Measurements from ENCODE around the gene CCDC134.

DNA sequence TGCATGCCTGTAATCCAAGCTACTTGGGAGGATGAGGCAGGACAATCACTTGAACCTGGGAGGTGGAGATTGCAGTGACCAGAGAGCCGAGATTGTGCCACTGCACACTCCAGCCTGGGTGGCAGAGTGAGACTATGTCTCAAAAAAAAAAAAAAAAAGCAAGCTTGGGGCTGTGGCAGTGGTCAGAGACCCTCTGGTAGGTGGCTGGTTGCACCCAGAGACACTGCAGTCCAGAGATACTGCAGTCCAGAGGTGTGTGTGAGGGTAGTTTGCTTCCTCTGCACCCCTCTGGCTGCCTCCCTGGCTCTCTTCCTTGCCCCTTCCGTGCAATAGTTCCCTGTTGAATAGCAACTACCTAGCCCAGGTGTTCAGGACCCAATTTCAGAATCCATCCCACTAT, 1.7 kb upstream of the CCDC134 start:
- TF ChIP-seq, protein P1, sequence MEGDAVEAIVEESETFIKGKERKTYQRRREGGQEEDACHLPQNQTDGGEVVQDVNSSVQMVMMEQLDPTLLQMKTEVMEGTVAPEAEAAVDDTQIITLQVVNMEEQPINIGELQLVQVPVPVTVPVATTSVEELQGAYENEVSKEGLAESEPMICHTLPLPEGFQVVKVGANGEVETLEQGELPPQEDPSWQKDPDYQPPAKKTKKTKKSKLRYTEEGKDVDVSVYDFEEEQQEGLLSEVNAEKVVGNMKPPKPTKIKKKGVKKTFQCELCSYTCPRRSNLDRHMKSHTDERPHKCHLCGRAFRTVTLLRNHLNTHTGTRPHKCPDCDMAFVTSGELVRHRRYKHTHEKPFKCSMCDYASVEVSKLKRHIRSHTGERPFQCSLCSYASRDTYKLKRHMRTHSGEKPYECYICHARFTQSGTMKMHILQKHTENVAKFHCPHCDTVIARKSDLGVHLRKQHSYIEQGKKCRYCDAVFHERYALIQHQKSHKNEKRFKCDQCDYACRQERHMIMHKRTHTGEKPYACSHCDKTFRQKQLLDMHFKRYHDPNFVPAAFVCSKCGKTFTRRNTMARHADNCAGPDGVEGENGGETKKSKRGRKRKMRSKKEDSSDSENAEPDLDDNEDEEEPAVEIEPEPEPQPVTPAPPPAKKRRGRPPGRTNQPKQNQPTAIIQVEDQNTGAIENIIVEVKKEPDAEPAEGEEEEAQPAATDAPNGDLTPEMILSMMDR (optimal IDR thresholded peaks at IDR 0.05 in 1 of 3, IDR thresholded peaks at IDR 0.05 in 1 of 3, conservative IDR thresholded peaks at IDR 0.05 in 1 of 3; ENCODE audit: extremely low read depth in 1 of 3, insufficient read depth in 2 of 3, low read length in 3 of 3), result no peak
- no peak for TF ChIP-seq EZH2 (IDR thresholded peaks at IDR 0.05; ENCODE audit: low read length)

Measured in keratinocyte (primary cell).